Measurements from ENCODE around the gene TRIM44.

Gene TRIM44

GRCh38 chr11:35723493-35723892, 60.9 kb downstream of the TRIM44 start:
- no peak for TF ChIP-seq EZH2phosphoT487 (IDR thresholded peaks at IDR 0.05; ENCODE audit: borderline replicate concordance)
- TF ChIP-seq, protein P1, sequence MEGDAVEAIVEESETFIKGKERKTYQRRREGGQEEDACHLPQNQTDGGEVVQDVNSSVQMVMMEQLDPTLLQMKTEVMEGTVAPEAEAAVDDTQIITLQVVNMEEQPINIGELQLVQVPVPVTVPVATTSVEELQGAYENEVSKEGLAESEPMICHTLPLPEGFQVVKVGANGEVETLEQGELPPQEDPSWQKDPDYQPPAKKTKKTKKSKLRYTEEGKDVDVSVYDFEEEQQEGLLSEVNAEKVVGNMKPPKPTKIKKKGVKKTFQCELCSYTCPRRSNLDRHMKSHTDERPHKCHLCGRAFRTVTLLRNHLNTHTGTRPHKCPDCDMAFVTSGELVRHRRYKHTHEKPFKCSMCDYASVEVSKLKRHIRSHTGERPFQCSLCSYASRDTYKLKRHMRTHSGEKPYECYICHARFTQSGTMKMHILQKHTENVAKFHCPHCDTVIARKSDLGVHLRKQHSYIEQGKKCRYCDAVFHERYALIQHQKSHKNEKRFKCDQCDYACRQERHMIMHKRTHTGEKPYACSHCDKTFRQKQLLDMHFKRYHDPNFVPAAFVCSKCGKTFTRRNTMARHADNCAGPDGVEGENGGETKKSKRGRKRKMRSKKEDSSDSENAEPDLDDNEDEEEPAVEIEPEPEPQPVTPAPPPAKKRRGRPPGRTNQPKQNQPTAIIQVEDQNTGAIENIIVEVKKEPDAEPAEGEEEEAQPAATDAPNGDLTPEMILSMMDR (conservative IDR thresholded peaks at IDR 0.05; ENCODE audit: low read length) = no peak
- H3K4me3 ChIP-seq (ENCODE audit: low read length, poor library complexity, severe bottlenecking) = no peak overlapping the region
- H3K27me3 ChIP-seq (ENCODE audit: insufficient read depth, low read length, poor library complexity, severe bottlenecking) = no peaks in the 10 kb centered on the region
- H3K4me1 ChIP-seq (ENCODE audit: insufficient read depth, low read length, poor library complexity, severe bottlenecking) = no peaks in the 10 kb centered on the region
- peaks cover 44% of the 10 kb centered on the region for H3K79me2 ChIP-seq (ENCODE audit: insufficient read depth, low read length)
- peaks cover 31% of the 10 kb centered on the region; the same call in 1 of the 2 replicates for H3K36me3 ChIP-seq (ENCODE audit: insufficient read depth, low read length)
- no peaks in the 10 kb centered on the region for H3K9me2 ChIP-seq (replicated peaks; ENCODE audit: low read depth, low read length)
- no peaks in the 10 kb centered on the region for H3K9me3 ChIP-seq (ENCODE audit: insufficient read depth, low read depth, low read length)
- no peak overlapping the region for H3K9ac ChIP-seq (ENCODE audit: low read depth, low read length, poor library complexity, severe bottlenecking)
- no peak overlapping the region for H2AFZ ChIP-seq (ENCODE audit: low read length)
- H3F3A ChIP-seq (ENCODE audit: low read depth) = no peaks in the 10 kb centered on the region
- H4K20me1 ChIP-seq (ENCODE audit: insufficient read depth, low read length, poor library complexity, severe bottlenecking) = peaks cover 36% of the 10 kb centered on the region
- H3K4me2 ChIP-seq (ENCODE audit: low read depth, low read length, poor library complexity, severe bottlenecking) = no peak overlapping the region

DNA sequence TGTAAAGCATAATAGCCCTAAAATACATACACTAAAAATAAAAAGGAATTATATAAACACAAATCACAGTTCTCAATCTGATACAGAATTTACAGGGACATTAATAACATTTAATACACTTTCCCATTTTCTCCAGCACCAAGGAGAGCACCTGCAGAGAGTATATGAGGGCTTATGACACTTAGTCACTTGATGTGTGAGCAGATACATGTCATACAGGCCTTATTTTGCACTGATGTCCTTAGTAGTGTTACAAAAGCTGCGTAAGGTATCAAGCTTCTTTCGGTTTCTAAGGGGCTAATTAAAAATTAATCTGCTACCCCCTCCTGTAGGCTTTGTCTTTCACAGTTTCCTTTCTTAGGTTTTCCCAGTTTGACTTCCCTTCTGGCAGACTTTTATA, 61.3 kb downstream of the TRIM44 start:
- no peak for TF ChIP-seq EZH2phosphoT487 (IDR thresholded peaks at IDR 0.05; ENCODE audit: borderline replicate concordance)
- H3K4me3 ChIP-seq (ENCODE audit: low read length, poor library complexity, severe bottlenecking) = no peak overlapping the region
- H2AFZ ChIP-seq (ENCODE audit: low read length) = no peak overlapping the region
- H3F3A ChIP-seq (ENCODE audit: low read depth) = no peaks in the 10 kb centered on the region
- no peaks in the 10 kb centered on the region for H3K9me3 ChIP-seq (ENCODE audit: insufficient read depth, low read depth, low read length)
- no peak overlapping the region for H3K4me2 ChIP-seq (ENCODE audit: low read depth, low read length, poor library complexity, severe bottlenecking)
- H3K9ac ChIP-seq (ENCODE audit: low read depth, low read length, poor library complexity, severe bottlenecking) = no peak overlapping the region
- H4K20me1 ChIP-seq (ENCODE audit: insufficient read depth, low read length, poor library complexity, severe bottlenecking) = peaks cover 36% of the 10 kb centered on the region
- no peaks in the 10 kb centered on the region for H3K27me3 ChIP-seq (ENCODE audit: insufficient read depth, low read length, poor library complexity, severe bottlenecking)
- peaks cover 43% of the 10 kb centered on the region for H3K79me2 ChIP-seq (ENCODE audit: insufficient read depth, low read length)
- peaks cover 35% of the 10 kb centered on the region; the same call in 1 of the 2 replicates for H3K36me3 ChIP-seq (ENCODE audit: insufficient read depth, low read length)
- no peaks in the 10 kb centered on the region for H3K4me1 ChIP-seq (ENCODE audit: insufficient read depth, low read length, poor library complexity, severe bottlenecking)
- no peaks in the 10 kb centered on the region for H3K9me2 ChIP-seq (replicated peaks; ENCODE audit: low read depth, low read length)

DNA sequence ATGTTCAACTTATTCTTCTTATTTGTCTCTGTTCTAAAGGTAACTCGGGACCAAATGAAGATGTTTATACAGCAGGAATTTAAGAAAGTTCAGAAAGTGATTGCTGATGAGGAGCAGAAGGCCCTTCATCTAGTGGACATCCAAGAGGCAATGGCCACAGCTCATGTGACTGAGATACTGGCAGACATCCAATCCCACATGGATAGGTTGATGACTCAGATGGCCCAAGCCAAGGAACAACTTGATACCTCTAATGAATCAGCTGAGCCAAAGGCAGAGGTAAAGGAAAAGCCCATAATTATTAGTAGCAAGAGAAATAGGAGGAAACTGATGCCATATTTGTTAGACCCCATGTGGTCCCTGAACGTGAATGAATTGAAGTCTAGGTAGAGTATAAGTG, 63.3 kb downstream of the TRIM44 start:
- H3K27me3 ChIP-seq (ENCODE audit: insufficient read depth, low read length, poor library complexity, severe bottlenecking) = no peaks in the 10 kb centered on the region
- H3K36me3 ChIP-seq (ENCODE audit: insufficient read depth, low read length) = peaks cover 53% of the 10 kb centered on the region

DNA sequence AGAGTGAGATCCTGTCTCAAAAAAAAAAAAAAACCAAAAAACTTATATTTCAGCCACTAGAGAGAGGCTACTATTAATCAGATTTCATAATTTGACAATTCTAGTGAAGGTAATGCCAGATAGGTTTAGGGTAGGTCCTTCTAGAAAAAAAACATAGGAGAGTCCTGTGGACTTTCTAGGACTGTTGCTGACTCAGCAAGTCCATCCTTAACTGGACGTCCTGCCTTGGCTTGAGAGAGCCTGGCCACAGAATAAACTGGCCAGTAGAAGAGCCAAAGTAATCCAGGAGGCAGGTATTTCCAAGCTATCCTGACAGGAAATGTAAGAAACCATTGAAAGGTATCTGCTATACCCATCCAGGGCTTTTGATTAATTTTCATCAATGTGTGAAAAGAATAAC, 64.6 kb downstream of the TRIM44 start:
- no peaks in the 10 kb centered on the region for H3K27me3 ChIP-seq (ENCODE audit: insufficient read depth, low read length, poor library complexity, severe bottlenecking)
- peaks cover 60% of the 10 kb centered on the region for H3K36me3 ChIP-seq (ENCODE audit: insufficient read depth, low read length)
- H3K79me2 ChIP-seq (ENCODE audit: insufficient read depth, low read length) = peaks cover 13% of the 10 kb centered on the region
- no peaks in the 10 kb centered on the region for H3K9me2 ChIP-seq (replicated peaks; ENCODE audit: low read depth, low read length)
- H3K4me3 ChIP-seq (ENCODE audit: low read length, poor library complexity, severe bottlenecking) = no peak overlapping the region
- H2AFZ ChIP-seq (ENCODE audit: low read length) = no peak overlapping the region
- H3K9ac ChIP-seq (ENCODE audit: low read depth, low read length, poor library complexity, severe bottlenecking) = no peak overlapping the region
- TF ChIP-seq EZH2phosphoT487 (IDR thresholded peaks at IDR 0.05; ENCODE audit: borderline replicate concordance) = no peak
- TF ChIP-seq, protein P1 (conservative IDR thresholded peaks at IDR 0.05; ENCODE audit: low read length) = no peak
- H3K9me3 ChIP-seq (ENCODE audit: insufficient read depth, low read depth, low read length) = peaks cover 6% of the 10 kb centered on the region
- peaks cover 24% of the 10 kb centered on the region for H4K20me1 ChIP-seq (ENCODE audit: insufficient read depth, low read length, poor library complexity, severe bottlenecking)
- H3K4me2 ChIP-seq (ENCODE audit: low read depth, low read length, poor library complexity, severe bottlenecking) = no peak overlapping the region
- H3F3A ChIP-seq (ENCODE audit: low read depth) = no peaks in the 10 kb centered on the region
- no peaks in the 10 kb centered on the region for H3K4me1 ChIP-seq (ENCODE audit: insufficient read depth, low read length, poor library complexity, severe bottlenecking)

More for the DNA sequence above, 63.3 kb downstream of the TRIM44 start:
- no peak for TF ChIP-seq EZH2phosphoT487 (IDR thresholded peaks at IDR 0.05; ENCODE audit: borderline replicate concordance)
- TF ChIP-seq, protein P1 (conservative IDR thresholded peaks at IDR 0.05; ENCODE audit: low read length) = no peak
- Histone ChIP-seq H2AFZ (ENCODE audit: low read length) (no peak overlapping the region), H3F3A (ENCODE audit: low read depth) (no peaks in the 10 kb centered on the region), H3K4me1 (ENCODE audit: insufficient read depth, low read length, poor library complexity, severe bottlenecking) (no peaks in the 10 kb centered on the region), H4K20me1 (ENCODE audit: insufficient read depth, low read length, poor library complexity, severe bottlenecking) (peaks cover 31% of the 10 kb centered on the region), H3K79me2 (ENCODE audit: insufficient read depth, low read length) (peaks cover 25% of the 10 kb centered on the region), H3K4me3 (ENCODE audit: low read length, poor library complexity, severe bottlenecking) (no peak overlapping the region), H3K4me2 (ENCODE audit: low read depth, low read length, poor library complexity, severe bottlenecking) (no peak overlapping the region), H3K9ac (ENCODE audit: low read depth, low read length, poor library complexity, severe bottlenecking) (no peak overlapping the region), H3K9me3 (ENCODE audit: insufficient read depth, low read depth, low read length) (peaks cover 6% of the 10 kb centered on the region), H3K9me2 (replicated peaks; ENCODE audit: low read depth, low read length) (no peaks in the 10 kb centered on the region)

All from Loucy (cell line).